ENCODE measurements around the gene PIH1D2.
"Not testable (repeated sequence)": the region's sequence is repeated elsewhere in the genome, so short reads cannot be mapped to it uniquely, and the experiment has no call there.

The PIH1D2 gene

GRCh38 chr11:112073941-112074811, at the start of gene PIH1D2, which contains the start of gene NKAPD1:
PIH1D2 (minus strand) TSS chr11:112074017; CDS start chr11:112073174, 843 bp downstream.
NKAPD1 (plus strand) TSS chr11:112074299; CDS start chr11:112075575, 1,276 bp downstream.
- DNase-seq (ENCODE audit: low read depth, low spot score): peak; percentile 75

- DNase-seq (ENCODE audit: low read depth, low spot score): no peak
Observed at GRCh38 chr11:112123129-112123528, 49.3 kb upstream of the PIH1D2 start.

- no peak for DNase-seq (ENCODE audit: low read depth, low spot score)
Observed at GRCh38 chr11:112121981-112122615, 48.3 kb upstream of the PIH1D2 start.

- DNase-seq (ENCODE audit: low read depth, low spot score): no peak
Observed at GRCh38 chr11:112118176-112118575, 44.4 kb upstream of the PIH1D2 start.

- DNase-seq (ENCODE audit: low read depth, low spot score): no peak
Observed at GRCh38 chr11:112115386-112115785, 41.6 kb upstream of the PIH1D2 start.

GRCh38 chr11:112114460-112114859, 40.6 kb upstream of the PIH1D2 start:
- no peak for DNase-seq (ENCODE audit: low read depth, low spot score)

GRCh38 chr11:112113539-112114457, 40.0 kb upstream of the PIH1D2 start:
- DNase-seq (ENCODE audit: low read depth, low spot score): no peak

GRCh38 chr11:112106070-112106469, 32.3 kb upstream of the PIH1D2 start:
- no peak for DNase-seq (ENCODE audit: low read depth, low spot score)

- no peak for DNase-seq (ENCODE audit: low read depth, low spot score)
Observed at GRCh38 chr11:112103446-112103845, 29.6 kb upstream of the PIH1D2 start.

- DNase-seq (ENCODE audit: low read depth, low spot score): no peak
Observed at GRCh38 chr11:112100462-112100861, 26.6 kb upstream of the PIH1D2 start.

- DNase-seq (ENCODE audit: low read depth, low spot score): no peak
Observed at GRCh38 chr11:112097734-112098528, 24.1 kb upstream of the PIH1D2 start.

- no peak for DNase-seq (ENCODE audit: low read depth, low spot score)
Observed at GRCh38 chr11:112096194-112096593, 22.4 kb upstream of the PIH1D2 start.

GRCh38 chr11:112095302-112095701, 21.5 kb upstream of the PIH1D2 start:
- DNase-seq (ENCODE audit: low read depth, low spot score): not testable (repeated sequence)

GRCh38 chr11:112087212-112087611, 13.4 kb upstream of the PIH1D2 start:
- no peak for DNase-seq (ENCODE audit: low read depth, low spot score)

GRCh38 chr11:112086422-112087191, 12.8 kb upstream of the PIH1D2 start, which contains the start of the genes SDHD and TIMM8B:
SDHD (plus strand) TSS chr11:112086873; CDS start chr11:112086908, 35 bp downstream.
TIMM8B (minus strand) TSS chr11:112086756; CDS start chr11:112086723, 33 bp downstream.
- peak; percentile 93 for DNase-seq (ENCODE audit: low read depth, low spot score)

- no peak for DNase-seq (ENCODE audit: low read depth, low spot score)
Observed at GRCh38 chr11:112085822-112086421, 12.1 kb upstream of the PIH1D2 start.

- no peak for DNase-seq (ENCODE audit: low read depth, low spot score)
Observed at GRCh38 chr11:112082729-112083128, 8.9 kb upstream of the PIH1D2 start.

GRCh38 chr11:112062923-112063322, 10.9 kb downstream of the PIH1D2 start:
- no peak for DNase-seq (ENCODE audit: low read depth, low spot score)

- no peak for DNase-seq (ENCODE audit: low read depth, low spot score)
Observed at GRCh38 chr11:112058103-112058502, 15.7 kb downstream of the PIH1D2 start.

Measured in brain pericyte (primary cell).